GM21529 (cell line): ENCODE measurements around the gene CENPVL1.
"Not testable (repeated sequence)": the region's sequence is repeated elsewhere in the genome, so short reads cannot be mapped to it uniquely, and the experiment has no call there.

Experiments used
- ATAC-seq: cut with Tn5 transposase; IDR thresholded peaks from one replicate; pipeline ENCODE4 v1.9.1; 2021; ENCODE audit not compliant: unreplicated experiment

The CENPVL1 gene

GRCh38 chrX:51710277-51711164 is at the start of gene CENPVL1:
TSS of gene CENPVL1 (plus strand) at chrX:51710512. CDS start at chrX:51710512, 0 bp downstream.
- ATAC-seq, result not testable (repeated sequence)

GRCh38 chrX:51665981-51666380 is 44.3 kb upstream of the CENPVL1 start:
- ATAC-seq, result no peak

- not testable (repeated sequence) for ATAC-seq
These were observed 30.5 kb upstream of the CENPVL1 start for GRCh38 chrX:51679689-51680433.

- ATAC-seq, result not testable (repeated sequence)
These were observed 28.2 kb upstream of the CENPVL1 start for GRCh38 chrX:51681808-51682719.

- not testable (repeated sequence) for ATAC-seq
These were observed 27.6 kb upstream of the CENPVL1 start, which contains the start of gene CENPVL2 for GRCh38 chrX:51682720-51683062. TSS of gene CENPVL2 (minus strand) at chrX:51682831. CDS start at chrX:51682831, 0 bp downstream.

GRCh38 chrX:51694254-51694653 is 16.1 kb upstream of the CENPVL1 start:
- no peak for ATAC-seq

- ATAC-seq, result no peak
These were observed 12.9 kb upstream of the CENPVL1 start for GRCh38 chrX:51697397-51697796.

DNA sequence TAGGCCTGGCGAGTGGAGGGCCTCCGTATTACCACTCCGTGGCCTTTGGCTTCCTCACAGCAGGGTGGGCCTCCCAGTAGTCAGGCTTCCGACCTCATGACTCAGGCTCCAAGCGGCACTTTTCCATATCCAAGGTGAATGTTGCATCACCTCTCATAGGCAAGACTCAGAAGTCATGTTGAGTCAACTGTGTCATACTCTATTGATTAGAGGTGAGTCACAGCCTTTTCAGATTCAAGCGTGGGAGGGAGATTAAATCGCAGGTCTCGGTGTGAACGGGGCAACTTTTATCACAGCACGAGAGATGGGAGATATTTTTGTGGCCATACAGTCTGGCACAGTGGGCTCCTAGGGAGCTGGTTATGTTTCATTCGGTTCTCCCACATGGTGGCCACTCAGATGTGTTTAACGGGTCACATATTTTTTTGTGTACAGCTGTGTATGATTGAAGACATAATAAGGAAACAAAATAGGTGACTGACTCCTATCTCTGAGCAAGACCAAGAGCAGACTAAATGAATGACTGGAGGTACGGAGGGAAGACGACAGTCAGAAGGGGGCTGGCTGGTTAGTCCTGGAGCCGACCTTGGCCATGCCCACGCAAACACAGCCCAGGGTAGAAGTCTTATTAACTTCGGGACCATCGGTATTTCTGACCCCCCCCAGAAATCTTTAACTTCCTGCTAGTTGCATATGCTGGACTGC is 2.8 kb downstream of the CENPVL1 start:
- not testable (repeated sequence) for ATAC-seq

GRCh38 chrX:51728202-51728601 is 17.9 kb downstream of the CENPVL1 start:
- no peak for ATAC-seq

DNA sequence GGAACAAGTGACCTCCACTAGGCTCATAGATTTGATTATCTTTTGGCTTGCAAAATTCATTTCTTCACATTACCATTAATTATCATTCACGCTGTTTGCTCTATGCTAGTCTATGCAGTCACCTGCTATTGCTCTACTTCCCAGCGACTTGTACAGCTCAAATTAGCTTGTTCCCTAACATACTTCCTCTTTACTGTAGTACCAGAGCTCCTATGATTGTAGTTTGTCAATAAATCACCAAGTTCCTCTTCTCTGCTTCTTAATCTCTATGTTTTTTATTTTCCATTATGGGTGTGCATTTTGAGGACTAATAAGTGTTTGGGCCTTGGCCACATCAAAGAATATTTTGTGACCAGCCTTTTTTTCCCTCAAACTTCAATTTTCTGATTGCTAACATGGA is 26.8 kb downstream of the CENPVL1 start:
- ATAC-seq, result no peak

GRCh38 chrX:51742586-51742985 is 32.3 kb downstream of the CENPVL1 start:
- no peak for ATAC-seq

DNA sequence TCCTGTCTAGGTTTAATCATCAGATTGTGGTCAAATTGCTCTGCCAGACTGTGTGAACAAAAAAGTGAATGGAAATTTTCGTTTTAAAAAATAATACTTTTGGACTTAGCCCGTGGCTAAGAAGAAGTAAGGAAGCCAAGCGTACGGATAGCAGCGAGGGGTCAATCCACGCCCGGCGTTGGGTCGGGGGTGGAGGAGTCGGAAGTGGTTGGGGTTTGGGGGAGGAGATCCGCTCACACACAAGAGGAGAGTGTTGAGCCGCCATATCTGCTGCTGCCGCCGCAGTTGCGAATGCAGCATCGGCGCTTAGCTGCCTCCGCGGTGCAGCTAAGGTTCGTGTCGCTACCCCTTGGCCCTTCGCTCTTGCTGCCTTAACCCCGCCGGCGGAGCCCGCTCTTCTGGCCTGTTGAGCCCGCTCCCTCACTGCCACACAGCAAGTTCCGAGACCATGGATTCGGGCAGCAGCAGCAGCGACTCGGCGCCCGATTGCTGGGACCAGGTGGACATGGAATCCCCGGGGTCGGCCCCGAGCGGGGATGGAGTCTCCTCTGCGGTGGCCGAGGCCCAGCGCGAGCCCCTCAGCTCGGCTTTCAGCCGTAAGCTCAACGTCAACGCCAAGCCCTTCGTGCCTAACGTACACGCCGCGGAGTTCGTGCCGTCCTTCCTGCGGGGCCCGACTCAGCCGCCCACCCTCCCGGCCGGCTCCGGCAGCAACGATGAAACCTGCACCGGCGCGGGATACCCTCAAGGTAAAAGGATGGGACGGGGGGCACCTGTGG is 33.1 kb downstream of the CENPVL1 start, which contains the start of gene GSPT2:
GSPT2 (plus strand) TSS at position 264 of the 779 bp plus-strand sequence; CDS start at position 449, 185 bp downstream.
- ATAC-seq, result peak; percentile 91

GRCh38 chrX:51747671-51748070 is 37.4 kb downstream of the CENPVL1 start:
- no peak for ATAC-seq

GRCh38 chrX:51759055-51759839 is 48.9 kb downstream of the CENPVL1 start:
- ATAC-seq, result no peak

GRCh38 chrX:51760657-51761056 is 50.3 kb downstream of the CENPVL1 start:
- ATAC-seq, result no peak
